GM10266 (cell line): ENCODE data around the gene SLC16A3.

ENCODE experiments used
- DNase-seq: peaks from one replicate; pipeline ENCODE4 v3.0.0; 2012; ENCODE audit errors: extremely low spot score
- TF ChIP-seq, protein P1 (sequence below): IDR thresholded peaks from 2 replicates; pipeline ENCODE4 v1.5.1; 2012; ENCODE audit warnings: mild to moderate bottlenecking, low read depth; ENCODE audit not compliant: control insufficient read depth, insufficient read depth; ENCODE audit errors: missing control alignments

SLC16A3 gene

DNA sequence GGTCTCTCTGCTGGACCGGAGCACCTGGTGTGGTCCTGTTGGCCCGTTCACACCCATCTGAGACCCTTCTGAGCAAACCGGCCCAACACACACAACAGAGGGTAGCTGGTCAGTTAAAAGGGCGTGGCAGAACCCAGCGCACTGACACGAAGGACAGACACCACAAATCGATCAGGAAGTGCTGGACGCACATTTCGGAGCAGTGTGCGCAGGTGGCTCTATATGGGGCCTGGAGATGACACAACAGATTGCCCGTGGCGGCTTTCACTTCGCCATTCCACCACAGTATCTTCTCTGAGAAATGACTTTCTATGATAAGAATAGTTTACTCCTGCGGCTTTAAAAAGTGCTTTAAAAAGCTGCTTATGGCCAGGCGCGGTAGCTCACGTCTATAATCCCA is 28.7 kb upstream of the SLC16A3 start:
- TF ChIP-seq, protein P1, sequence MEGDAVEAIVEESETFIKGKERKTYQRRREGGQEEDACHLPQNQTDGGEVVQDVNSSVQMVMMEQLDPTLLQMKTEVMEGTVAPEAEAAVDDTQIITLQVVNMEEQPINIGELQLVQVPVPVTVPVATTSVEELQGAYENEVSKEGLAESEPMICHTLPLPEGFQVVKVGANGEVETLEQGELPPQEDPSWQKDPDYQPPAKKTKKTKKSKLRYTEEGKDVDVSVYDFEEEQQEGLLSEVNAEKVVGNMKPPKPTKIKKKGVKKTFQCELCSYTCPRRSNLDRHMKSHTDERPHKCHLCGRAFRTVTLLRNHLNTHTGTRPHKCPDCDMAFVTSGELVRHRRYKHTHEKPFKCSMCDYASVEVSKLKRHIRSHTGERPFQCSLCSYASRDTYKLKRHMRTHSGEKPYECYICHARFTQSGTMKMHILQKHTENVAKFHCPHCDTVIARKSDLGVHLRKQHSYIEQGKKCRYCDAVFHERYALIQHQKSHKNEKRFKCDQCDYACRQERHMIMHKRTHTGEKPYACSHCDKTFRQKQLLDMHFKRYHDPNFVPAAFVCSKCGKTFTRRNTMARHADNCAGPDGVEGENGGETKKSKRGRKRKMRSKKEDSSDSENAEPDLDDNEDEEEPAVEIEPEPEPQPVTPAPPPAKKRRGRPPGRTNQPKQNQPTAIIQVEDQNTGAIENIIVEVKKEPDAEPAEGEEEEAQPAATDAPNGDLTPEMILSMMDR = no peak
- no peak for DNase-seq

DNA sequence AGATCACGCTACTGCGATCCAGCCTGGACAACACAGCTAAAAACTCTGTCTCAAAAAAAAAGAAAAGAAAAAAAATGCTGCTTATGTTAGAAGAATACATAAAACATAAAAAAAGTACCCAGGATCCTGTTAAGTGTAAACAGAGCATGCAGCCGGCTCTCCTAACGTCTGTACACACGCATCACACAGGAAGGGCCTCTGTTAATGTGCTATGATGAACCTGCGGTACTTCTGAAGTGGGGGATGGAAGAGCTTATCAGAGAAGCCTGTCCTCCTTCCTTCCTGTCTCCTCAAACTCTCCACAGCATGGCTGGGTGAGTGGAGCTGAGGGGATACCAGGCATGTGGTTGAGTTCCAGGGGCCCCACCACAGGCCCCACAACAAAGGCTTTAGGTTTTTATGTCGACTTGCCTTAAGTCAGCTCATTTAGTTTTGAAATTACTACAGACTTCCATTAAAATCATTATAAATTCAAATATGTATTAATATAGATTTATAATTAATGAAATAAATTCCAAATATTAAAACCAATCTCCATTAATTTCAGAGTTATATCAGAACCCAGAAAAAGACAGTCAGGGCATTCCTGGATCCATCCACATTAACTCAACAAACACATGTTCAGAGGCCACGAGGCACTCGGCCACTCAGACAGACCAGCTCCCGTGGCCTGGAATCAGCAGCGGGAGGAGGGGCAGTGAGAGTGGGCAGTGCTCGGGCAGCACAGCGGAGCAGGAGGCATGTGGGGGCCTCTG is 27.9 kb upstream of the SLC16A3 start:
- DNase-seq = no peak
- TF ChIP-seq, protein P1 = no peak

- DNase-seq = no peak
- TF ChIP-seq, protein P1 = no peak
Measured at GRCh38 chr17:82201498-82201910, 27.3 kb upstream of the SLC16A3 start.

GRCh38 chr17:82202981-82203380 is 25.9 kb upstream of the SLC16A3 start:
- TF ChIP-seq, protein P1 = no peak
- DNase-seq = no peak

- TF ChIP-seq, protein P1 = no peak
- no peak for DNase-seq
Measured at GRCh38 chr17:82203920-82204319, 24.9 kb upstream of the SLC16A3 start.

GRCh38 chr17:82204831-82205719 is 23.8 kb upstream of the SLC16A3 start:
- no peak for DNase-seq
- TF ChIP-seq, protein P1 = no peak
